Right lung (tissue), 5 donors: ENCODE data around the gene MBOAT7. TPM values are rescaled to one million over a fixed set of nuclear protein-coding genes. Genes with fewer than 3 reads are reported as not detected.

ENCODE experiments used
- polyA plus RNA-seq, 5 donors: library from polyadenylated mRNA; unstranded; fragments of 120-200 nt; gene quantifications; one replicate each; pipeline versions ENCODE4 v1.2.1 to v1.2.3, GENCODE V29; 2013; ENCODE audit warnings: inconsistent platforms in 1 of 5, low replicate concordance in 1 of 5; ENCODE audit not compliant: insufficient read length in 5 of 5, insufficient read depth in 1 of 5

MBOAT7 gene
- polyA plus RNA-seq, 5 donors, result 44.0 to 69.4 (median 54.5) TPM

Other genes starting within 250 kb of the MBOAT7 start
- under 1 TPM; 0.07 to 0.13 (median 0.10) TPM for gene CACNG8, start 226.6 kb downstream of the MBOAT7 start, polyA plus RNA-seq
- 1 to 10 TPM in 3 of 5 donors, under 1 TPM in 2; 0.21 to 2.6 (median 1.0) TPM for gene CACNG6, start 197.9 kb downstream of the MBOAT7 start, polyA plus RNA-seq
- gene VSTM1, start 125.7 kb downstream of the MBOAT7 start, polyA plus RNA-seq, result under 1 TPM in 3 of 5 donors, not detected in 2; 0.17 to 0.41 (median 0.30) TPM
- gene TARM1, start 108.2 kb downstream of the MBOAT7 start, polyA plus RNA-seq, result under 1 TPM in 4 of 5 donors, not detected in 1; 0.15 to 0.27 (median 0.18) TPM
- gene OSCAR, start 88.8 kb downstream of the MBOAT7 start, polyA plus RNA-seq, result under 1 TPM; 0.38 to 0.73 (median 0.56) TPM
- 100 to 1,000 TPM in 1 of 5 donors, 10 to 100 TPM in 4; 65.2 to 157 (median 85.5) TPM for gene NDUFA3, start 86.7 kb downstream of the MBOAT7 start, polyA plus RNA-seq
- gene TFPT, start 73.9 kb downstream of the MBOAT7 start, polyA plus RNA-seq, result 10 to 100 TPM; 13.1 to 25.5 (median 18.1) TPM
- gene PRPF31, start 73.8 kb downstream of the MBOAT7 start, polyA plus RNA-seq, result 10 to 100 TPM; 50.3 to 71.0 (median 60.2) TPM
- gene CNOT3, start 51.8 kb downstream of the MBOAT7 start, polyA plus RNA-seq, result 10 to 100 TPM; 54.3 to 69.4 (median 59.5) TPM
- 10 to 100 TPM in 1 of 5 donors, 1 to 10 TPM in 4; 6.5 to 12.3 (median 7.9) TPM for gene LENG1, start 29.9 kb downstream of the MBOAT7 start, polyA plus RNA-seq
- gene TMC4, start 16.4 kb downstream of the MBOAT7 start, polyA plus RNA-seq, result 10 to 100 TPM; 21.9 to 42.8 (median 32.1) TPM
- 10 to 100 TPM; 35.0 to 66.7 (median 44.3) TPM for gene TSEN34, start 1.7 kb upstream of the MBOAT7 start, polyA plus RNA-seq
- gene RPS9, start 11.3 kb upstream of the MBOAT7 start, polyA plus RNA-seq, result 1,000 to 10,000 TPM; 1,645 to 2,801 (median 2,081) TPM
- 1 to 10 TPM; 1.4 to 2.9 (median 2.3) TPM for gene LILRB3, start 33.4 kb upstream of the MBOAT7 start, polyA plus RNA-seq
- gene LILRA6, start 53.2 kb upstream of the MBOAT7 start, polyA plus RNA-seq, result 1 to 10 TPM in 1 of 5 donors, under 1 TPM in 4; 0.56 to 1.5 (median 0.73) TPM
- 1 to 10 TPM; 3.9 to 5.0 (median 4.8) TPM for gene LILRB5, start 67.7 kb upstream of the MBOAT7 start, polyA plus RNA-seq
- 1 to 10 TPM; 1.5 to 3.3 (median 1.7) TPM for gene LILRB2, start 91.5 kb upstream of the MBOAT7 start, polyA plus RNA-seq
- under 1 TPM; 0.28 to 0.81 (median 0.55) TPM for gene LILRA5, start 123.6 kb upstream of the MBOAT7 start, polyA plus RNA-seq
- gene LILRA4, start 149.6 kb upstream of the MBOAT7 start, polyA plus RNA-seq, result under 1 TPM in 2 of 5 donors, not detected in 3; 0.13 to 0.26 TPM
- gene LAIR1, start 175.4 kb upstream of the MBOAT7 start, polyA plus RNA-seq, result 10 to 100 TPM in 1 of 5 donors, 1 to 10 TPM in 4; 5.7 to 11.6 (median 6.7) TPM
- 10 to 100 TPM in 1 of 5 donors, 1 to 10 TPM in 4; 2.9 to 11.7 (median 4.0) TPM for gene TTYH1, start 225.9 kb upstream of the MBOAT7 start, polyA plus RNA-seq